HG02763 (cell line): ENCODE data around the gene LSM14A.
A peak's percentile ranks its signal among the peaks of the same experiment; 100 is the strongest.
"Not testable (repeated sequence)": the region's sequence is repeated elsewhere in the genome, so short reads cannot be mapped to it uniquely, and the experiment has no call there.

Source experiments
- ATAC-seq: cut with Tn5 transposase; IDR thresholded peaks from one replicate; pipeline ENCODE4 v1.9.1; 2021; ENCODE audit warnings: mild to moderate bottlenecking, moderate library complexity; ENCODE audit not compliant: unreplicated experiment

LSM14A gene

DNA sequence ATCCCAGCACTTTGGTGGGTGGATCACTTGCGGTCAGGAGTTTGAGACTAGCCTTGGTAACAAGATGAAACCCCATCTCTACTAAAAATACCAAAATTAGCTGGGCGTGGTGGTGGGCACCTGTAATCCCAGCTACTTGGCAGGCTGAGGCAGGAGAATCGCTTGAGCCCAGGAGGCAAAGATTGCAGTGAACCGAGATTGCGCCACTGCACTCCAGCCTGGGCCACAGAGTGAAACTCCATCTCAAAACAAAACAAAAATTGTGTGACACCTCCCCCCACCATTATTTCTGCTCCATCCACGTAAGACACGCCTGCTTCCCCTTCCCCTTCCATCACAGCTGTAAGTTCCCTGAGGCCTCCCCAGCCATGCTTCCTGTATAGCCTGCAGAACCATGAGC is 13.3 kb upstream of the LSM14A start:
- not testable (repeated sequence) for ATAC-seq

DNA sequence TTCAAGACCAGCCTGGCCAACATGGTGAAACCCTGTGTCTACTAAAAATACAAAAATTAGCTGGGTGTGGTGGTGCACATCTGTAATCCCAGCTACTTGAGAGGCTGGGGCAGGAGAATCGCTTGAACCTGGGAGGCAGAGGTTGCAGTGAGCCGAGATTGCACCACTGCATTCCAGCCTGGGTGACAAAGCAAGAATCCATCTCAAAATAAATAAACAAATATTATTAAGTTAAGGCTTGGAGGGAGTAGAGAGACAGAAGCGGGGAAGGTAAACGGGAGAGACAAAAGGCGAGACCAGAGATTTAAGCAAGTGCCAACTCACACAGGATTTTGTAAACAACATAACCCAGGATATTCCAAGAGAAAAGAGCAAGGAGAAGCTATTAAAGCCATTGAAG is 12.8 kb upstream of the LSM14A start:
- ATAC-seq, result not testable (repeated sequence)

DNA sequence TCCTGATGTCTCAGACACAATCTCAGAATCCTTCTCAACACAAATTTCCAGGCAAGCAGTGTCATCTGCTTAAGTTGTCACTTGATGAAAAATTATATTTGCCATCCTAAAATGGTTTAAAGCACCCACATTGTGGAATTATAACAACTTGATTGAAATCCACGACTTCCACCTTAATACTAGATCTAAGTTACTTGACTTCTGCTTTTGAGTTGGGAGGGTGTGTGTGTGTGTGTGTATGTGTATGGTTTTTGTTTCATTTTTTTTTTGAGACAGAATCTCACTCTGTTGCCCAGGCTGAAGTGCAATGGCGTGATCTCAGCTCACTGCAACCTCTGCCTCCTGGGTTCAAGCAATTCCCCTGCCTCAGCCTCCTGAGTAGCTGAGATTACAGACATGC is 10.4 kb upstream of the LSM14A start:
- ATAC-seq, result not testable (repeated sequence)

DNA sequence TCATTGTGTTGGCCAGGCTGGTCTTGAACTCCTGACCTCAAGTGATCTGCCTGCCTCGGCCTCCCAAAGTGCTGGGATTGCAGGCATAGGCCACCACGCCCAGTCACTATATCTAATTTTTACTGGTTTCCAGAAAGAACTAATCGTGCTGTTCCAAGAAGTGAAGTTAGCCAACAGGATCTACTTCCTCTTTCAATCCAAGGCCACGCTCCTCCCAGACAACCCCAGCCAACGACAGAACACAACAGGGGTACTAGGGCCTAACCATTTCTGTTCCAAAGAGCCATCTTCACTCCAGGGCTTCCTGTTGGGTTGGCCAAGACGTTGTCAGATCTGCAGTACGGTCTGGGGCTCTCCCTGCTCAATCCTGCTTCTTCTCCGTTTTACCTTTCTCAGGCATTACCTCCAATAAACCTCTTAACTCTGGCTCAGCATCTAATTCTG is 7.0 kb upstream of the LSM14A start:
- ATAC-seq, result no peak

DNA sequence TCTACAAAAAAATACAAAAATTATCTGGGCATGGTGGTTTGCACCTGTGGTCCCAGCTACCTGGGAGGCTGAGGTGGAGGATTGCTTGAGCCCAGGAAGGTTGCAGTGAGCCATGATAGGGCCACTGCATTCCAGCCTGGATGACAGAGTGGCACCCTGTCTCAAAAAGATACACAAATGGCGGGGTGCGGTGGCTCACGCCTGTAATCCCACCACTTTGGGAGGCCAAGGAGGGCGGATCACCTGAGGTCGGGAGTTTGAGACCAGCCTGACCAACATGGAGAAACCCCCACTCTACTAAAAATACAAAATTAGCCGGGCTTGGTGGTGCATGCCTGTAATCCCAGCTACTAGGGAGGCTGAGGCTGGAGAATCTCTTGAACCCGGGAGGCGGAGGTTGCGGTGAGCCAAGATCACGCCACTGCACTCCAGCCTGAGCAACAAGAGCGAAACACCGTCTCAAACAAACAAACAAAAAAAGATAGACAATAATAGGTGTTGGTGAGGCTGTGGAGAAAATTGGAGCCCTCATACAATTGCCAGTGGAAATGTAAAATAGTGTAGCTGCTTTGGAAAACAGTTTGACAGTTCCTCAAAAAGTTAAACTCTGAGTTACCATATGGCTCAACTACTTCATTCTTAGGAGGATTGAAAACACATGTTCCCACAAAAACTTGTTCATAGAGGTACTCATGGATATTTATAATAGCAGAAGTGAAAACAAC is 2.7 kb upstream of the LSM14A start:
- ATAC-seq, result not testable (repeated sequence)

DNA sequence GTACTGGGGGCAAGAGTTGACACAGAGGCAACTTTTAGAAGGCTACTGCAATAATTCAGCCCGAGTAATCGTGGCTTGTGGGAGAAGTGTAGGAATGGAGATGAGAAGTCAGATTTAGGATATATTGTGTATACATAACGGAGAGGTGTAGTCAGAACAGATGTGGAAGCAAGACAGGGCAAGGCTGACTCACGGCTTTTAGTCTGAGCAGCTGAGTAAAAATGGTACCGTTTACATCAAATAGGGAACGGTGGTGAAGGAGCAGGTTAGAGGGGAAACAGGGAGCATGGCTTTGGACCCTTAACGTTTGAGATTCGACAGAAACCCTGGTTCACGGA is 796 bp upstream of the LSM14A start:
- ATAC-seq, result peak; percentile 14

DNA sequence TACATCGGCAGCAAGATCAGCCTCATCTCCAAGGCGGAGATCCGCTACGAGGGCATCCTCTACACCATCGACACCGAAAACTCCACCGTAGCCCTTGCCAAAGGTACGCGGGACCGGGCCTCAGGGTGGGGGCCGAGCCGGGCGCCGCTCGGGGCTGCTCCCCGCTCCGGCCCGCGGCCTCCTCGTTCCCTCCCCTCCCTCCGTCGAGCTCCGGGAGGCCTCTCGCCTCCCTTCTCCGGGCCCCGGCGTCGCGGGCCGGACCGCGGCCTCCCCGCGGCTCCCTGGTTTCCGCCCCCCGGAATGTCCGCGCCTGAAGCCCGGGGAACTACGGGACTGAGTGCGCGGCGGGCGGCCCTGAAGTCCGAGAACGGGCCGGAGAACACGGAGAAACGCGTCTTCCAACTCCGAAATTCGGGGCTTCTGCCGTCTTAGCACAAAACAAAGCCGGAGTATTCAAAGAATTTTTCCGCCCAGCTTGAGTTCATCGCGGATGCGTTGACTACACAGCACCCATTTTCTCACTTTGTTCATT is 423 bp downstream of the LSM14A start:
- peak; percentile 30 for ATAC-seq

DNA sequence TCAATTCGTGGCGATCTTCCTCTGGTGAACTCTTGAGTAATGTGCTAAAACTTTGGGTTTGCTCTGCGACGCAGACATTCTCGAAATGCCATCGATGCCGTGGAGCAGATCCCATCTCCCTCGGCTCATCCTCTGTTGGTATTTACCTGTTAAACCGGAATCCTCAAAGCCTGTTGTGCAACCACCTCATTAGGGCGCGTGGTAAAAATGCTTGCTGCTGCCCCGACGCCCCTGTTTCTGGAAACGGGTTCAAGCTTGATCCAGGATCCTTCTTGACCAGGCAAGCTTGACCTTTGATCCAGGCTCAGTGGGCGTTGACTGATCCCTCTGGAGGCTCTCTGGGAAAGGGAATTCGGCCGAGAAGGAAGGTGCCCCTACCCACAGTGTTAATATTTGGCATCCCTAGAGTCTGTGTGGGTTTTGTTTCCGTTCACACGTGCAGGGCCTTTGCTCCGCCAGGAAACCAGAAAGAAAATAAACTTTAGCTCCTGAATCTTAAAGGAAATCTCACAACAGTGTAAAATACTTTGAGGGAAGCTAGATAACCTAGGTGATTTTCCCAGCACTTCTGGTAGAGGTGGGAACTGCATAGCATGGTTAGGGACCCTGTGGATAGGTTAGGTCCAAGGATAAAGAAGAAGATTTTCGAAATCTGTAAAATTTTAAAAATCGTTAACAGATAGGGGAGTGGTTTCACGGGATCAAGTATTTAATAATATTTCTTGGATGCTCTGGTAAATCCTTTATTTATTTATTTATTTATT is 1.1 kb downstream of the LSM14A start:
- no peak for ATAC-seq

DNA sequence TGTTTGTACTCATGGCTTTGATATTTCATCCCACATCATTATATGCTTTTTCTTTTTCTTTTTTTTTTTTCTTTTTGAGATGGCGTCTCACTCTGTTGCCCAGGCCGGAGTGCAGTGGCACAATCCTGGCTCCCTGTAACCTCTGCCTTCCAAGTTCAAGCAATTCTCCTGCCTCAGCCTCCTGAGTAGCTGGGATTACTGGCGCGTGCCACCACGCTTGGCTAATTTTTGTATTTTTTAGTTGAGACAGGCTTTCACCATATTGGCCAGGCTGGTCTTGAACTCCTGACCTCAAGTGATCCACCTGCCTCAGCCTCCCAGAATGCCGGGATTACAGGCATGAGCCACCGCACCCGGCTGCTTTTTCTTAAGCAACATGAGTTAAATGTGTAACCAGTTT is 2.9 kb downstream of the LSM14A start:
- ATAC-seq, result not testable (repeated sequence)

DNA sequence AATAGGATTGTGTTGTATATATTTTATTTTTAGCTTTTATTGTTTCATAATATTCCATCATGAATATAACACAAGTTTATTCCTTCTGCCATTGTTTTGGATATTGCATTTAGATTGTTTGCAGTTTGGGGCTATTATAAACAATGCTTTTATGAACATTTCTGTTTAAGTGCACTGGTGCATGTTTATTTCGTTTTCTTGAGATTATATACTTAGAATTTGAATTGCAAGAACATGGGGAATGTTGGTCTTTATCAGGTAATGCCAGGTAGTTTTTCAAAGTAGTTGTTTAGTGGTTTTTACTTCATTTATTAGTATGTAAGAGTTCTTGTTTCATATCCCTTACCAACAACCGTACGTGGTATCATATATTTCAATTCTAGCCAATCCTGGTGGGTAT is 4.3 kb downstream of the LSM14A start:
- no peak for ATAC-seq

DNA sequence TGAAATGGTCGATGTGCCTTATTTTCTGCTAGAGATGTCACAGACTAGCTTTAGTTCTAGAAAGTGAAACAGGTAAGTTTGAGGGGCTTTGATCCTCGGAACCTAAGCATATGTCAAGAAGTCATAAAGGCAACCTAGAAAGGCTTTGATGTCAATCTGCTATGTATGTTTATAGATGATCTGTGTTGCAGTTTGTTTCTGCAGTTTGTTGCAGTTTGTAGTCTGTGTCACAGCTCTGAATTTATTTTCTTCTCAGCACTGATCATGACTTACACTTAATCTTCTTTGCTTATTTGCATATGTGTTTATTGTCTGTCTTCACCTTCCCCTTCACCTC is 5.9 kb downstream of the LSM14A start:
- no peak for ATAC-seq

DNA sequence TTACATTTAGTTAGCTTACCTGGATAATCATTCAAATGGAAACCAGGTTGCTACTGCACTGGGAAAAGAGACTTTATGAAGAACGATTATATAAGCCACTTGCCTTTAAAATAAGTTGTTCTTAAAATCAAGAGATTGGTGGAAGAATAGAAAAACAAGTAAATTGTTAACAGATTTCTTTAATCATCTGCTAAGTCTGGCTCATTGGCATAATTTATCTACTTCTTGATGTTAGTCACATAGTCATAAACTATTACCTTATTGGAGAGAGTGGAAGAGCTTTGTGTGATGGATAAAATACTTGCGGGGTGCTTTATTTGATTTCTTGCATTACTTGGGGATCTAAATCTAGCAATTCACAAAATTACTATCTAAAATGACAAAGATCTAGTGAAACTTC is 6.8 kb downstream of the LSM14A start:
- no peak for ATAC-seq

DNA sequence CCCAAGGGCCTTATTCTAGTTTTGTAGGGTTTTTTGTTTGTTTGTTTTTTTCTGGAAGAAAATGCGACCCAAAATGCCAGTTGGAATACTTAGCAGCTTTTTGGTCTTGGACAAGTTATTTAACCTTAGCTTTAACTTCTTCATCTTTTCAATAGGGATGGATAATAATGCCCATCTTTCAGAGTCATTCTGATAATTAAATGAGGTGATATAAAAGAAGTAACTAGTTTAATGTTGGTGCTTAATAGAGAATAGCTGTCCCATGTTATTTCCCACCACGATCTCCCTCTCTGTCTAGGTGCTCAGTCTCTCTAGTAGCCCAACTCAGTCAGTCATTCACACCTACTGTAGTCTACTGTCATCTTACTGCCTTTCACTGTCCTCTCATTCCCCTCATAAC is 8.0 kb downstream of the LSM14A start:
- no peak for ATAC-seq

DNA sequence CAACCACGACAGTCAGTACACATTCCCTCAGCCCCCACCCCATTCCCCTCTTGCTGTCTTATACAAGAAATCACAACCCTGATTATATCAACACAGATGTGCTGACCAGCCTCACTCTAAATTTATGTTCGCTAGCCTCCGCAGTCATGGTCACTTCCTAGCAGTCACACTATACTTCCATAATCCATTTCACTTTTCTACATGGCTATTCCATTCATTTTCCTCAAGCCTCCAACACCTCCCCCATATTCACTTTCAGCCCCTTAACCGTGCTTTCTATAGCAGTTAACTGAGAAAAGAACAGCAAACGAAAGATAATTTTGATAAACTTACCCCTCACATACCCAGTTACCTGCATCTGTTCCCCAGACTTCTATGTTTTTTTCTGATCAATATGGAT is 8.4 kb downstream of the LSM14A start:
- ATAC-seq, result no peak

DNA sequence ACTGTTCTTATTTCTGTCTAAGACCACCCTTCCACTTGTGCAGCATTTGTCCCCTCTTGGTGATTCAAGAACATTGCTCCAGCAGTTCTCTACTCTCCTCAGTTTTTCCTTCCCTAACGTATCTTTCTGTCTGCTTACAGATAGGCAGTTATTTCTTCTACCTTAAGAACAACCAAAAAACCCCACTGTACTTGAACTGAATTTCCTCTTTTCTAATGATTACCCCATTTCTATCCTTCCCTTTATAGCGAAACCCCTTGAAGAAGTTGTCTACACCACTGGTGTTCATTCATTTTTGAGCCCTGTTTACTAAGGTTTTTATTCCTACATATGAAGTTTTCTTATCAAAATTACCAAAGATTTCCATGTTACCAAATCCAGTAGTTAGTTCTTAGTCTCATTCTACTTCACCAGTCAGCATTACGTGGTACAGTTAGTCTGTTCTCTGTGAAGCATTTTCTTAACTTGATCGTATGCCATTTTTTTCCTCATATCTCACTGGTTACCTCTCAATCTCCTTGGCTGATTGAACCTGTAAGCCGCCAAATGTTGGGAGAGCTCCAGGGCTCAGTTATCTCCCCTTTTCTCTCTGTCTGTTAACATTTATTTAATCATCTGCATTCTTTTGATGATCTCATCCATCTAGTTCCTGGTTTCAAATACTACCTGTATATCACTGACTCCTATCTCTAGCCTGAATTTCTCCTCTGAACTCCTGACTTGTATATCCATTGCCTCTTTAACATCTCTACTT is 9.0 kb downstream of the LSM14A start:
- no peak for ATAC-seq

DNA sequence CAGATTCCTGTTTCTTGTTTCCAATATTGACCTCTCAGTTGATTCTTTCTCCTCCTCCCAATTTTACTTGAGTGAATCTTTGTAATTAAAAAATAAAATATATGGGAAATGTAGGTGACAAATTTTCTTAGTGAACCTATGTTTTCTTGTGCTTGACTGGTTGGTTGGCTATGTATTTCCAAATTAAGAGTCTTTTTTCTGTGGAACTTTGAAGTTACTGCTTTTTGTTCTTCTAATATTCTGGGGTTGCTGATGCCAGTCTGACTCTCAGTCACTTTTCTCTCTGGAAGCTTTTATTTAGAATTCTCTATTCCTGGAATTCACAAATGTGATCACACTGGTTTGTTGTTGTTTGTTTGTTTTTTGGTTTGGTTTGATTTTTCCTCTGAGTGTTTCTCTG is 9.8 kb downstream of the LSM14A start:
- ATAC-seq, result no peak

DNA sequence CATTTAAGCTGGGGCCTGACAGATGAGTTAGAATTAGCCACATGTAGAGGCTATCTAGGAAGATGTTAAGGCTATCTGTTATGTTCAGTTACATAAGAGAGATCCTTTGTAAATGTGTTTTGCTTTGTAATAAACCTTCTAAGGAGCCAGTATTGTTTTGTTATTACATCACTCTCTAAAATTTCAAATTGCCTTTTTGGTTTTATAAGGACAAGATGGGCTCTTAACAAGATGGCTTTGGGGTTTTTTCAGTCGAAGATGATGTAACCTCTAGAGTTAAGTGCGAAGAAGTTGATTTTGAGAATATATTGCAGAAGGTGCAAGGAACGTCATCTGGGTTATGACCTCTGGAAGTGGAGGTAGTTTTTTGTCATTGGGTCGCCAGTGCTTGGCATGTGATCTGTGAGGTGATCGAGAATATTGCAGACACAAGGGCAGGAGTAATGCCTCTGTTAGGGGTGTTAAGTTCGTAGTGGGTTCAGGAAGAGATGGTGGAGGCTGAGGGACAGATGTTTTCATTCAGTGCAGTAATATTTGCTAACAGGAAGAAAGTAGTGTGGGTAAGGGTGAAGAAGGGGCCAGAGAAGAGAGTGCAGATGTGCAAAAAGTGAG is 12.7 kb downstream of the LSM14A start:
- no peak for ATAC-seq

DNA sequence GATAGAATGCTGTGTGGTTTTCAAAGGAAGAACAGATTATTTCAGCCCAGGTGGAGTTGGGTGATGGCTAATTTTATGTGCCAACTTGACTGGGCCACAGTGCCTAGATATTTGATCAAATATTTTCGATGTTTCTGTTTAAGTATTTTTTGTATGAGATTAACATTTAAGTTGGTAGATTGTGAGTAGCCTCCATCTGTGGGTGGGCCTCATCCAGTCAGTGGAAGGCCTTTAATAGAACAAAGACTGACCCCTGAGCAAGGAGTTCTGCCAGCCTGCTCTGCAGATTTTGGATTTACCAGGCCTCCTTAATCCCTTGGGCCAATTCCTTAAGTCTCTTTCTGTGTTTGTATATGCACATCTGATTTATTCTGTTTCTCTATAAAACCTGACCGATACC is 13.9 kb downstream of the LSM14A start:
- no peak for ATAC-seq

DNA sequence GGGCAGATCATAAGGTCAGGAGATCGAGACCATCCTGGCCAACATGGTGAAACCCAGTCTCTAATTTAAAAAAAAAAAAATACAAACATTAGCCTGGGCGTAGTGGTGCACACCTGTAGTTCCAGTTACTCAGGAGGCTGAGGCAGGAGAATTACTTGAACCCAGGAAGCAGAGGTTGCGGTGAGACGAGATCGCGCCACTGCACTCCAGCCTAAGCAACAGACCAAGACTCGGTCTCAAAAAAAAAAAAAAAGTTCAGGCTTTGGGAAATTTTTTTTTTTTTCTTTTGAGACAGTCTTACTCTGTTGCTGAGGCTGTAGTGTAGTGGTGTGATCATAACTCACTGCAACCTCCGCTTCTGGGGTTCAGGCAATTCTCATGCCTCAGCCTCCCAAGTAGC is 14.7 kb downstream of the LSM14A start:
- no peak for ATAC-seq

DNA sequence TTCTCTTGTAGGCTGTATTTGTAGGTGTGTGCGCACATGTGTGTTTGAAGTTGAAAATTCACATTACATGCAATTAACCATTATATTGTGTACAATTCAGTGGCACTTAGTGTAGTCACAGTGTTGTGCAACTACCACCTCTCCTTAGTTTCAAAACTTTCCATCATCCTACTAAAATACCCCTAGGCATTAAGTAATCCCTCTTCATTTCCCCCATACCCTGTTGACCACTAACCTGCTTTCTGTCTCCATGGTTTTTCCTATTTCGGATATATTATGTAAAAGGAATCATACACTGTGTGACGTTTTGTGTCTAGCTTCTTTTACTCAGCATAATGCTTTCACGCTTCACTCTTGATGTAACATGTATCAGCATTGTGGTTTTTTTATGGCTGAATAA is 16.1 kb downstream of the LSM14A start:
- no peak for ATAC-seq

DNA sequence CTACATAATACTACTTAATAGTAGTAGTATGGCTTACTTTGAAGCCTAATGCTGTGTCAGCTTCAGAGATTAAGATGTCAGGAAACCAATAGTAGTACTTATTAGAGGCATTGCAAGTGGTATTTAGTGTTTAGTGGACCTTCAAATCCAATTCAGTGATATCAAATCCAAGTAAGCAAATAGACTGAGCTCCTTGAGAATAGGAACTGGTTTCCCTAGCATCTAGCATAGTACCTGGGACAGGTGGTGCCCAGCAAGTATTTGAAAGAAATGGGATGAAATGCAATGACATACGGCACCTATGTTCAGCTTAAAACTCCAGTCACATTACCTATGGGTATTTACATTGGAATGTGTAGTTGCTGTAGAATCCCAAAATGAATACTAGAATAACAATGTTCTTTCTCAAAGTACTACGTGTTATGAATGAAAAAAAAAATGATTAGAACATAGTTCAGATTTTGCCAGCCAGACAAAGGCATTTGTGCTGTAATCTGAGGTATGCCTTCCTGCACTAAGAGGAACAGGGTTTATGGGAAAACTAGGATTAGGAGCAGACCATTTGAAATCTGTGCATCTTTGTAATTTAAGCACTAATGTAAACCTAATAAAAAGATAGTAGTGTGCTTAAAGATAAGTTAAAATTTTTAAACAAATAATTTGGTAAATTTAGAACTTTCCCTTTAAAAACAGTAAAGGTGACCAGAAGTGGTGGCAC is 17.1 kb downstream of the LSM14A start:
- no peak for ATAC-seq
